ENCODE measurements around the gene MICU1. TPM values are rescaled to one million over a fixed set of nuclear protein-coding genes. Genes with fewer than 3 reads are reported as not detected.

Gene MICU1
- total RNA-seq, 2 experiments from 2014 or later = 27.2 to 33.6 TPM

DNA sequence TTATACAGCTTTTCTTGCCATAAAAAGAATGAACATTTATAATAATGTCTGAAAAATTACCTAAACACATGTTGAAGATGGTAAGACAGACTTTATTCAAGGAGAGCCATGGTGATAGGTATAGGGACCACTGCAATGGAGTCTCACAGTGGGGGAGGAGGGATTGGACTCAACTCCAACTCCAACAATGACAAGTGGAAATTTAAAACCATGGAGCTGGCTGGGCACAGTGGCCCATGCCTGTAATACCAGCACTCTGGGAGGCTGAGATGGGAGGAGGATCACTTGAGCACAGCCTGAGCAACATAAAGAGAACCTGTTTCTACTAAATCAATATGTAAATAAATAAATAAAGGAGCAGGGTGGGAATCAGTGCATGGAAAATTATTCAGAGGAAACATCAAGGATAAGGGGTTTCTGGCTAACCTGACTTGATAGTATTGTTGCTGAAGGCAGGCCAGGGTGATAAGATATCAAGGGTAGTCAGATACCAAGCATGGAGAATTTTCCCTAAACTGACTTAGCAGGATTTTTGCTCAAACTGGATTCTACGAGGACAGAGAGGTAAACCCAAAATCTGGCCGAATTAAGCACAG is 19.5 kb upstream of the MICU1 start:
- Histone ChIP-seq H4K20me1 (ENCODE audit: insufficient read depth, low read length) (no peaks in the 10 kb centered on the region), H2AFZ (ENCODE audit: low read length) (no peak overlapping the region), H3K4me2 (ENCODE audit: low read length) (no peak overlapping the region), H3K36me3 (ENCODE audit: insufficient read depth, low read length) (no peaks in the 10 kb centered on the region), H3K9me2 (ENCODE audit: insufficient read depth, low read length) (no peaks in the 10 kb centered on the region), H3K27ac (ENCODE audit: low read depth, low read length, poor library complexity, severe bottlenecking) (no peak overlapping the region), H3K79me2 (ENCODE audit: insufficient read depth, low read depth, low read length) (no peaks in the 10 kb centered on the region), H3K4me1 (ENCODE audit: insufficient read depth, low read length, poor library complexity, severe bottlenecking) (no peaks in the 10 kb centered on the region), H3K9me3 (ENCODE audit: low read length) (no peaks in the 10 kb centered on the region), H3K4me3 (ENCODE audit: low read depth, low read length, poor library complexity, severe bottlenecking) (no peak overlapping the region)
- ChIA-PET CTCF (ENCODE audit: unreplicated experiment) (no interaction called here), POLR2A (interaction anchor here (0.5 to 0.9 kb wide), 3 partner anchors 11 to 451 kb away, joined by 3 to 4 read pairs (median 3); partner anchors contain the start of gene P4HA1)
- intact Hi-C loops (cut with micrococcal nuclease; ENCODE audit: unreplicated experiment) = no loop called here
- no peak for TF ChIP-seq EZH2phosphoT487 (IDR thresholded peaks at IDR 0.05; ENCODE audit: borderline replicate concordance, low read depth, low read length)
- TF ChIP-seq, protein P1, sequence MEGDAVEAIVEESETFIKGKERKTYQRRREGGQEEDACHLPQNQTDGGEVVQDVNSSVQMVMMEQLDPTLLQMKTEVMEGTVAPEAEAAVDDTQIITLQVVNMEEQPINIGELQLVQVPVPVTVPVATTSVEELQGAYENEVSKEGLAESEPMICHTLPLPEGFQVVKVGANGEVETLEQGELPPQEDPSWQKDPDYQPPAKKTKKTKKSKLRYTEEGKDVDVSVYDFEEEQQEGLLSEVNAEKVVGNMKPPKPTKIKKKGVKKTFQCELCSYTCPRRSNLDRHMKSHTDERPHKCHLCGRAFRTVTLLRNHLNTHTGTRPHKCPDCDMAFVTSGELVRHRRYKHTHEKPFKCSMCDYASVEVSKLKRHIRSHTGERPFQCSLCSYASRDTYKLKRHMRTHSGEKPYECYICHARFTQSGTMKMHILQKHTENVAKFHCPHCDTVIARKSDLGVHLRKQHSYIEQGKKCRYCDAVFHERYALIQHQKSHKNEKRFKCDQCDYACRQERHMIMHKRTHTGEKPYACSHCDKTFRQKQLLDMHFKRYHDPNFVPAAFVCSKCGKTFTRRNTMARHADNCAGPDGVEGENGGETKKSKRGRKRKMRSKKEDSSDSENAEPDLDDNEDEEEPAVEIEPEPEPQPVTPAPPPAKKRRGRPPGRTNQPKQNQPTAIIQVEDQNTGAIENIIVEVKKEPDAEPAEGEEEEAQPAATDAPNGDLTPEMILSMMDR (conservative IDR thresholded peaks at IDR 0.05; ENCODE audit: low read length) = no peak
- no TSS peak for BruUV-seq (replicated peaks)
- DNase-seq (ENCODE audit: low spot score) = no peak

DNA sequence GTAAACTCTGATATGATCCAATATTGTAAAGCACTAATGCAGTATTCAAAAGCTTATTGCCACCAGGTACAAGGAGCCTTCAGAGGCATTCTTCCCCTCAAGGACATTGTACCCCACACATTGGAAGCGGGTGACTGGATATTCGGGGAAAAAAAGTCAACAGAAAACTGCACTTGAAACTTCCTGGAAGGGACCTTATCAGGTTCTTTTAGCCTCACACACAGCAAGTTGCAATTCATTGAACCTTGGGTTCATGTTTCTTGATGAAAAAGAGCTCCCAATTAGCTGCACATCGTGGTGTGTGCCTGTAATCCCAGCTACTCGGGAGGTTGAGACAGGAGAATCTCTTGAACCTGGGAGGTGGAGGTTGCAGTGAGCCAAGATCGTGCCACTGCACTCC is 16.4 kb upstream of the MICU1 start:
- no peaks in the 10 kb centered on the region for H3K9me3 ChIP-seq (ENCODE audit: low read length)
- no peak overlapping the region for H3K27ac ChIP-seq (ENCODE audit: low read depth, low read length, poor library complexity, severe bottlenecking)
- H3K4me1 ChIP-seq (ENCODE audit: insufficient read depth, low read length, poor library complexity, severe bottlenecking) = no peaks in the 10 kb centered on the region
- no peak for TF ChIP-seq EZH2phosphoT487 (IDR thresholded peaks at IDR 0.05; ENCODE audit: borderline replicate concordance, low read depth, low read length)
- TF ChIP-seq, protein P1 (conservative IDR thresholded peaks at IDR 0.05; ENCODE audit: low read length) = no peak
- no TSS peak for BruUV-seq (replicated peaks)
- H3K79me2 ChIP-seq (ENCODE audit: insufficient read depth, low read depth, low read length) = no peaks in the 10 kb centered on the region
- DNase-seq (ENCODE audit: low spot score) = no peak
- ChIA-PET CTCF (ENCODE audit: unreplicated experiment) (no interaction called here), POLR2A (interaction anchor here (0.7 kb wide), 1 partner anchor 45 kb away, joined by 3 read pairs; no protein-coding TSS in a partner anchor)
- intact Hi-C loops (cut with micrococcal nuclease; ENCODE audit: unreplicated experiment) = no loop called here
- no peaks in the 10 kb centered on the region for H4K20me1 ChIP-seq (ENCODE audit: insufficient read depth, low read length)
- H3K36me3 ChIP-seq (ENCODE audit: insufficient read depth, low read length) = no peaks in the 10 kb centered on the region
- no peak overlapping the region for H3K4me3 ChIP-seq (ENCODE audit: low read depth, low read length, poor library complexity, severe bottlenecking)
- no peaks in the 10 kb centered on the region for H3K9me2 ChIP-seq (ENCODE audit: insufficient read depth, low read length)
- no peak overlapping the region for H2AFZ ChIP-seq (ENCODE audit: low read length)
- H3K4me2 ChIP-seq (ENCODE audit: low read length) = no peak overlapping the region

DNA sequence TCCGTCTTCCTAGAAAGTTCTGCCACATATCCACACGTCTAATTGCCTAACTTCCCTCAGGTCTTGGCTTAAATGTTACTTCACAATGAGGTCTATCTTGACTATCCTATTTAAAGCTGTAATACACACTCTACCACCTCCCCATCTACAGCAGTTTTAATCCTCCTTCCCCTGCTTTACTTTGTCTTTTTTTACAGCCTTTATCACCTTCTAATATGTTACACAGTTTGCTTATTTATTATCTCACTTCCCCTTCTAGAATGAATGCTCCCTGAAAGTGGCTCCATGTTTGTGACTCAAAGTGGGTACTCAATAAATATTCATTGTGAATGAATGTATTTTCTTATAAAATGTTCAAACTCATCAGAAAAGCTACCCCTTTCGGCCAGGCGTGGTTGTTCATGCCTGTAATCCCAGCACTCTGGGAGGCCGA is 13.6 kb upstream of the MICU1 start:
- Histone ChIP-seq H3K4me2 (ENCODE audit: low read length) (no peak overlapping the region), H3K4me3 (ENCODE audit: low read depth, low read length, poor library complexity, severe bottlenecking) (no peak overlapping the region), H3K9me2 (ENCODE audit: insufficient read depth, low read length) (no peaks in the 10 kb centered on the region), H4K20me1 (ENCODE audit: insufficient read depth, low read length) (no peaks in the 10 kb centered on the region), H3K27ac (ENCODE audit: low read depth, low read length, poor library complexity, severe bottlenecking) (no peak overlapping the region), H3K9me3 (ENCODE audit: low read length) (no peaks in the 10 kb centered on the region), H2AFZ (ENCODE audit: low read length) (no peak overlapping the region), H3K79me2 (ENCODE audit: insufficient read depth, low read depth, low read length) (no peaks in the 10 kb centered on the region), H3K36me3 (ENCODE audit: insufficient read depth, low read length) (no peaks in the 10 kb centered on the region), H3K4me1 (ENCODE audit: insufficient read depth, low read length, poor library complexity, severe bottlenecking) (no peaks in the 10 kb centered on the region)
- BruUV-seq (replicated peaks) = no TSS peak
- ChIA-PET POLR2A (interaction anchor here (0.9 kb wide), 1 partner anchor 15 kb away, joined by 3 read pairs; no protein-coding TSS in a partner anchor), CTCF (ENCODE audit: unreplicated experiment) (no interaction called here)
- no peak for DNase-seq (ENCODE audit: low spot score)
- TF ChIP-seq EZH2phosphoT487 (IDR thresholded peaks at IDR 0.05; ENCODE audit: borderline replicate concordance, low read depth, low read length) = no peak
- TF ChIP-seq, protein P1 (conservative IDR thresholded peaks at IDR 0.05; ENCODE audit: low read length) = no peak
- intact Hi-C loops (cut with micrococcal nuclease; ENCODE audit: unreplicated experiment) = no loop called here

Data from OCI-LY7 (cell line).